Midbrain (tissue), 1 donor: ENCODE data around the gene TSPAN4.

Experiments
- DNase-seq: peaks from one replicate; lab custom pipeline; 2025; lab: John Stamatoyannopoulos, UW

Gene TSPAN4

DNA sequence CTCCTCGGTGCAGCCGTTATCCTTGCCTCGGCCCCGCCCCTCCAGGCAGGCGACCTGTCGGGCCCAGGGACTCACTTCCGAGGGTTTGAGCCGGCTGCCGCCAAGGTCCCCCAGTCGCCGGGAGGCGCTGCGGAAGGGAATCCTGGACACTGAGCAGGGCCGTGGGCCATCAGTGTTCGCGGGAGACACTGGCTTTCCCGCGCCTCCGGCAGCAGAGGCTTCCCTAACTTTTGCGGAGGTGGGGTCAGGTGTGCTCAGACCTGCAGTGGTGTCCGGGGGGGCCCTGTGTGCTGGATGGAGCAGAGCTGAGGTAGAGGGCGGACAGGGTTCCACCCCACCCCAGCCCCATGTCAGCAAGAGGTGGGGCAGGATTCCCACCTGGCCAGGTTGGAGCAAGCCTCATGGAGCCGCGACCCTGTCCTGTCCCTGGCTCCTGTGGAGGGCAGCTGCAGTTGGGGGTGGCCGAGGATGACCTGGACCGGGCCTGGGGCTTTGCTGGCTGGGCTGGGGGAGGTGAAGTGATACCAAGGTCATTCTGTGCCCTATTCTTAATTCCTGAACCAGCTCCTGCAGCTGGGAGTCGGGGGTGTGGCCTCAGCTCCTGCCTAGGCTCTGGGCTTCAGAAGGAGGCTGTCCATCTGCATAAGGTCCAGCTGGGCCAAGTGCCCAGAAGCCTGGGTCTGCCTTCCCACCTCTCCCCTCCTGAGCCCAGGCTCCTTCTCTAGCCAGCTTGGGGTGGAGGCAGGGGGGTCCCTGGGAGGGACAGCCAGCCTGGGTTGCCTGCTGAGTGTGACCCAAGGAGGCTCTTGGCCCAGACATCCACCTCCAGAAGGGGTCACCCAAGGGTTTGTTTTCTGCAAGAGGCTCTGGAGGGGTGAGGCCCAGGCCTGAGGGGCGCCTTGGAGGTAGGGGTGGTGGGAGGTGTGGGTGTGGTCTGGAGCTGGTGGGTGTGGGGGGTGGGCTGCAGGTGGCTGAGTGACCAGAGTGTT lies 8.4 kb downstream of the TSPAN4 start:
- no peak for DNase-seq

- DNase-seq, result no peak
Observed at GRCh38 chr11:852762-853161, 10.1 kb downstream of the TSPAN4 start.

DNA sequence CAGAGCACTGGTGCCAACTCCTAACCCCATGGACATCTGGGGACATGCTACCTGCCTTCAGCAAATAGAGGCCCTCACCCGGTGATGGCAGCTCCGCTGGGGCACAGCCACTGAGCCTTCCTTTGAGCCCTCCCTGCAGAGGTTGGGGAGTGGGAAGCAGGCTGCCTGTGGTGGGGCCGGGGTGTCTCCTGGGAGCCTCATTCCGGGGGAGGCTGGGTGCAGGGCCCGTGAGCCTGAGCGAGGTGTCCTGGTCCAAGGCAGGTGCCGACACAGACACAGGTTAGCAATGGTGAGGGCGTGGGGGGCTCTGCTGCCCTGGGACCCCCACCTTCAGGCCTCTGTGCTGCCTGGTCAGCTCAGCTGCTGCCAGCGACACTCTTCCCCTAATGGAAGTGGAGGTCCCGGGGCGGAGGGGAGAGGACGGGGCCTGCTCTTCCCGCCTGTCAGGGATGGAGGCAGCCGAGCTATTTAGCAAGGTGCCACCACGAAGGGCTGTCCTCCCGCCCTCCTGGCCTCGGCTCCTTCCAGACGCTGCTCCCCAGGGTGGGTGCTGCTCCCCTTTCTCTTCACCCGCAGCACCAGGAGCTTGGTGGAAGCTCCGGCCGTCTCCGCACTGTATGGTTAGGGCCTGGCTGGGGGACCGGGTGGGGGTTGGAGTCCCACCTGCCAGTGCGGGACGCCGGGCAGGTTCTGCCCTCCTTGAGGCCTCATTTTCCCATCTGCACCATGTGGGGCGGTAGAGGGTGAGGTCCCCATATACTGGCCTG lies 11.2 kb downstream of the TSPAN4 start:
- DNase-seq, result no peak

GRCh38 chr11:854601-855329 lies 12.1 kb downstream of the TSPAN4 start:
- no peak for DNase-seq

- DNase-seq, result no peak
Observed at GRCh38 chr11:855330-855674, 12.7 kb downstream of the TSPAN4 start.

DNA sequence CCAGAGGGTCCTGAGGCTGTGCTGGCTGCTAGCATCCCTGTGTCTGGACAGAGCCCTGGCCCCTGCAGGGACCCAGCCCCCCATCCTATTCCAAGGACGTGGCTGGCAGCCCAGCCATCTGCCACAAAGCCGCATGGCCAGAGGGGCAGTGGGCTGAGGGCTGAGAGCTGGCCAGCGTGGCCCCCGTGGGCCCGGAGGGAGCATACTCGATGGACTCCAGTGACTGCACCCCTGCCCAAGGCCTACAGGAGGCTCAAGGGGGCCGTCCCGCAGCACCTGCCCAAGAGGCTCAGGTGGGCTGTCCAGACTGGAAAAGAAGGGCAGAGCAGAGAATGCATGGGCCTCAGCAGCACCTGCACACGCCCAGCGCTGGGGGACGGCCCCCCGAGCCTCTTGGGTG lies 13.1 kb downstream of the TSPAN4 start:
- DNase-seq, result no peak

GRCh38 chr11:856397-856796 lies 13.7 kb downstream of the TSPAN4 start:
- DNase-seq, result no peak

DNA sequence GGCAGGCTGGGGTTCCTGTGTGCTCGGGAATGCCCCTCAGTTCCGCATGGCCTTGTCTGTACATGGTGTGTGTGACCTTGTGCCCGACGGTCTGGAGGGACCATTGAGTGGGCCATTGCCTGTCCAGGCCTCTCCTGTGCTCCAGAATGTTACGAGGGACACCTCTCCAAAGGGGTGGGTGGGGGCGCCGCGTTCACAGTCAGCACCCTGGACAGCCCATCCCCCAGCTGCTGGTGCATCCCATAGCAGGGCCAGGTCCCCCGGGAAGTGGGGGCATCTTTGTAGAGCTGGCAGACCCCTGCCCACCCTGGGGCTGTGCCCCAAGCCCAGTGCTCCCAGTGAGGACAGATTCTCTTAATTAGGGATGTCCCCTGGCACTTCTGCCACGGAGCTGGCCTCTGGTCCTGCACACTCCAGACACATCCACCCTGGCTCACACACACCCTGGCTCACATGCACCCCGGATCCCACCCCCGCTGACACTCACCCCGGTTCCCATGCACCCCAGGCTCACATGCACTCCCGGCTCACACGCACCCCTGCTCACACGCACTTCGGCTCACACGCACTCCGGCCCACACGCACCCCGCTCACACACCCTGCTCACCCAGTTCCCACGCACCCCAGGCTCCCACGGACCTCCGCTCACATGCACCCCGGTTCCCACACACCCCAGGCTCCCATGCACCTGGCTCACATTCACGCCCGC lies 15.6 kb downstream of the TSPAN4 start:
- no peak for DNase-seq

- no peak for DNase-seq
Observed at GRCh38 chr11:858762-859339, 16.2 kb downstream of the TSPAN4 start.

DNA sequence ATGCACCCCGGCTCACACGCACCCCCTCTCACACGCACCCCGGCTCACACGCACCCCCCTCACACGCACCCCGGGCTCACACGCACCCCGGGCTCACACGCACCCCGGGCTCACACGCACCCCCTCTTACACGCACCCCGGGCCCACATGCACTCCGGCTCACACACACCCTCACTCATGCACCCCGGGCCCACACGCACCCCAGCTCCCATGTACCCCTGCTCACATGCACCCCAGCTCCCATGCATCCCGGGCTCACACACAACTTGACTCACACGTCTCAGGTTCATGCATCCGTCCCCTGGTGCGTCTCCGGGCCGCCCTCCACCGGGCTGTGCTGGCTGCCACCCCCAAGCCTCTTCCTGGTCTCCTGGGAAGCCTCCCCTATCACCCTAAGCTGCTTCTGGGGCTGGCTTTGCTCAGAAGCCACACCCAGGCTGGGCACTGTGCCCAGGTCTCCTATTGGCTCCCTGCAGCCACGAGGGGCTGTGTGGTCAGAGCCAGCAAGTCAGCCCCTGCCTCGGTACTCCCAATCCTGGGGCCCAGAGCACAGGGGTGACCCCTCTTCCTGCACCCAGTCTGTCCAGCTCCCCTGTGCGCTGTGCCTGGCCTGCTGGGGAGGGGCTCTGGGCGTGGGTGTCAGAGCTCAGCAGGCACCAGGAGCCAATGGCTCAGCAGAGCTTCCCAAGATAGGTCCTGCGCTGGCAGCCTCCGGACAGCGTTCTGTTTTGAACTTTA lies 16.9 kb downstream of the TSPAN4 start:
- DNase-seq, result peak; percentile 64

DNA sequence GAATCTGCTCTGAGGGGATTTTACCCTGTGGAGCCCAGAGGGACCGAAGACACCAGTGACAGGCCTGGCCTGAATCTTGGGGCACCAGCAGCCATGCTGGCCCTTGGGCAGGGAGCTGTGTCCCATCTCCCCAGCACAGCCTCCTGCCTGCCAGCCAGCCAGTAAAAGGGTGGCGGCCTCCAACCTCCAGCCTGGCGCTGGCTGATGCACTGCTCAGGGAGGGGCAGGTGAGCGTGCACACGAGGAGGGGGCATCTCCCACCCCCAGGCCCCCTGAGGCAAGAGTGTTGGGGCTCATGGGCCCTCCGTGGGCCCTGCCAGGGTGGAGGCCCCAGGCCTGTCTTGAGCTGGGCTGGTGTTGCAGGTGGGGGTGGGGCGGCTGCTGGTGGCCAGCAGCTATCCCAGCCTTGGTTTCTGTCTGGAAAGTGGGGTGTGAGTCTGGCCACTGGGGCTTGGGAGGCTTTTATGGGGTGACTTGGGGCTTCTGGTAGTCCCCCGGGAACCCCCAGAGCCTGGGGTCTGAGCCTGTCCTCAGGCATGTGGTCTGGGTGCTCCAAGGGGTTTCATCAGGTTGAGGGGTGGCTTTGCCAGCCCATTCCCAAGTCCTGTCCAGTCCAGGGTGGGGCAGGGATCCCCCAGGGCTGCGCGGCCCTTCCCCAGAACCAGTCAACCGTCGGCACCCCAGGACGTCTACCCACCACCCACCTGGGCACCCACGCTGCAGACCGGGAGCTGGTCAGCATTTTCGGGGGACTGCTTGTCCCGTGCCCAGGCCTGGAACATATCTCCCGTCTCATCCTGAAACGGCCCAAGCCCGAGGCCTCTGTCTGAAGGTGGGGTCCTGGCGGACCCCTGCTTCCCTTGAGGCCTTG lies 17.8 kb downstream of the TSPAN4 start:
- DNase-seq, result no peak

- DNase-seq, result no peak
Observed at GRCh38 chr11:861105-861479, 18.4 kb downstream of the TSPAN4 start.

- DNase-seq, result no peak
Observed at GRCh38 chr11:862081-862661, 19.5 kb downstream of the TSPAN4 start.

GRCh38 chr11:862696-863022 lies 20.0 kb downstream of the TSPAN4 start:
- no peak for DNase-seq

DNA sequence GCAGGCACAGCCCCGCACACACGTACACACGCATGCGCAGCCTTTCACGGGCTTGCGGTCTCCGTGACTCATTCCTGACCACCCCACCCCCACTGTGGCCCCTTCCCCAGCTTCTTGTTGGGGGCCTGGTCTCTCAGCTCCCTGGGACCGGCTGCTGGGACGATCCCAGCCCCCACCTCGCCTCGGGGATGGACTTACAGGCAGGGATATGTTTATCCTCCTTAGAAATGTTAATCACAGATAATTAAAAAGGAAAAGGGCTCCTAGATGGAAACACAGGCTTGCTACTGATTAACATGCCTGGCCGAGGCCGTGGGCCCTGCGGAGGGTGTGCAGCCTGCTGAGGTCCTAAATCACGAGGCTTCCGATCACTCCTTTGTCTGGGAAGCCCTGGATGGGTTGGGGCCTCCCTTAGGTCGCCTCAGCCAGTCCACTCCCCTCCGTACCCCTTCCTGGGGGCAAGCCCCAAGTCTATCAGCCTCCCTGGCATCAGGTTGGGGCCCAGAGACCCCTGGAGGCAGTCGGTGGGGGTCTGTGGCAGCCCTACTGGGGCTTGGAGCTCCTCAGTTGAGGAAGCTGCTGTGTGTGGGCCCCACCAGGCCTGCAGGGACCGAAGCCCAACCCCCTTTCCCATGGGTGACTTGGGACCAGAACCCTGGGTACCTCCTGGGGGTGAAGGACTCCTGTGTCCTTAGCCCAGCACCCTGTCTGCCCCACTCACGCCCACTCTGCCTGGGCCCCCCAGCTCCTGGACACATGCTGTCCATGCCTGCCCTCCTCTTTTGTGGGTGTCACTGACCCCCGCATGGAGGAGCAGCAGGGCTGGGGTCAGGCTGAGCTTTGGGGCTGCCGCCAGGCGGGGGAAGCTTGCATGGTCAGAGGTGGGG lies 20.6 kb downstream of the TSPAN4 start:
- DNase-seq, result no peak

- no peak for DNase-seq
Observed at GRCh38 chr11:863910-864827, 21.5 kb downstream of the TSPAN4 start.

DNA sequence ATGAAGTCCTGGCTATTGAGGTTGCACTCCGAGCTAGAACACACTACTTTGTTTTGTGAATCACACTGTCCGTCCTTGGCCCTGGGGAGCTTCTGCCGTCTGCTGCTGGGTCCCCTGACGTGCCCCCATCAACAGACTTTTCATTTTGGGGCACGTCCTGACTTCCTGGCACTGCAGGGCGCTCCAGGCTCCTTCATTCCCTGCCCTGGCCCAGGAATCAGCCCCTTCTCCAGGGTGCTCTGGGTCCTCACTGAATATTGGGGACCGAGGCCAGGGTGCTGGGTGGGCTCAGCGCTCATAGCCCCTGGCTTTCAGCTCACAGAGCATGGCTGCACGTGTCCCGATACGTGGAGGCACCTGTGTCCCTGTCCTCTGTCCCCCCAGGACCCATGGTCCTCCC lies 22.2 kb downstream of the TSPAN4 start:
- DNase-seq, result no peak
